B cell (primary cell): ENCODE measurements around the gene PFN1.

Experiments
- CTCF ChIP-seq: fragments of 200-600 bp; IDR thresholded peaks from one replicate; pipeline ENCODE4 v1.8.0; 2022; ENCODE audit warnings: antibody characterized with exemption, mild to moderate bottlenecking
- EZH2 ChIP-seq: IDR thresholded peaks from 2 replicates; pipeline ENCODE4 v1.6.1; 2012; ENCODE audit warnings: borderline replicate concordance, low read depth, mild to moderate bottlenecking, moderate library complexity, low read length; ENCODE audit not compliant: insufficient read depth, poor library complexity, severe bottlenecking

GRCh38 chr17:4939546-4939795 is 8.9 kb downstream of the PFN1 start:
- TF ChIP-seq CTCF (no peak), EZH2 (no peak)
